GM21528 (cell line): Measurements from ENCODE around the gene HOXD11.

Experiments
- ATAC-seq: cut with Tn5 transposase; IDR thresholded peaks from one replicate; pipeline ENCODE4 v1.9.1; 2021; ENCODE audit warnings: mild to moderate bottlenecking, moderate library complexity; ENCODE audit not compliant: unreplicated experiment, low FRiP score

Gene HOXD11

DNA sequence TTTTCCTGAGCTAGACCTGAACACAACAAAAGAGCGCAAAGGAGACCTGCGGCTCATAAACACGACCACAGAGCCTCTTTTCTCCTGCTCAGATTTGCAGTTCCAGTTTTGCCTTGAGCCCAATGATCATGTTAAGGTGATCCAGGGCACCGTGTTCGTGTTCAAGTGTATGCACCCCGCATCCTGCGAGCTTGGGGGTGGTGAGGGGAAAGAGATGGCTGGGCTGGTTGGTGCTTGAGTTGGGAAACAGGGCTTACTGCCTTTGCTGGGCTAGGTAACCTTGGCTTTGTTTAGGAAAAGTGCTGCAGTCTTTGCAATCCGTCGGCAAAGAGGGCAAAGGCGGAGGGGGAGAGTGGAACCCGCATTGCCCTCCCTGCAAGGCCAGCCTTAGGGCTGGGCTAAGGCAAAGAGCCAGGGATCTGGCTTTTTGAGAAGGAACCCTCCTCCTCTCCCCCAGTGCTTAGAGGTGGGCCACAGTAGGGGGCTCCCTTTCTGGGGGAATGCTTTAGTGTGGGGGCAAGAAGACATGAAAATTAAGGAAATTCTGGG, 10.8 kb downstream of the HOXD11 start:
- ATAC-seq: no peak

DNA sequence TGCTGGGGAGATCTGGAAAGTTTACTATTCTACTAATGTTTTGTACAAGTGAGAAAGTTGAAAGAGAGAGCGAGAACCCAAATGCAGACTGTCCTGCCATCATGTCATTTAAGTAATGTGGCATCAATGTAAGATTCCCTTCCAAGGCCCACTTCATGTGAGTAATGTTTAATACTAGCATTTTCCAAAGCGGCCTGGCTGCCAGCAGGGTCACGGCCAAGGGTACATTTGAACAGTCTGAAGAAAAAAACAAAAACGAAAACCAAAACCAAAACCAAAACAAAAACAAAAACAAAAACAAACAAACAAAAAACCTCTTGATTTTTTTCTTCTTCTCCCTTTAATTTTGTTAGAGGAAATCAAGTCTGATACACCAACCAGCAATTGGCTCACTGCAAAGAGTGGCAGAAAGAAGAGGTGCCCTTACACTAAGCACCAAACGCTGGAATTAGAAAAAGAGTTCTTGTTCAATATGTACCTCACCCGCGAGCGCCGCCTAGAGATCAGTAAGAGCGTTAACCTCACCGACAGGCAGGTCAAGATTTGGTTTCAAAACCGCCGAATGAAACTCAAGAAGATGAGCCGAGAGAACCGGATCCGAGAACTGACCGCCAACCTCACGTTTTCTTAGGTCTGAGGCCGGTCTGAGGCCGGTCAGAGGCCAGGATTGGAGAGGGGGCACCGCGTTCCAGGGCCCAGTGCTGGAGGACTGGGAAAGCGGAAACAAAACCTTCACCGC, 11.7 kb downstream of the HOXD11 start:
- no peak for ATAC-seq

DNA sequence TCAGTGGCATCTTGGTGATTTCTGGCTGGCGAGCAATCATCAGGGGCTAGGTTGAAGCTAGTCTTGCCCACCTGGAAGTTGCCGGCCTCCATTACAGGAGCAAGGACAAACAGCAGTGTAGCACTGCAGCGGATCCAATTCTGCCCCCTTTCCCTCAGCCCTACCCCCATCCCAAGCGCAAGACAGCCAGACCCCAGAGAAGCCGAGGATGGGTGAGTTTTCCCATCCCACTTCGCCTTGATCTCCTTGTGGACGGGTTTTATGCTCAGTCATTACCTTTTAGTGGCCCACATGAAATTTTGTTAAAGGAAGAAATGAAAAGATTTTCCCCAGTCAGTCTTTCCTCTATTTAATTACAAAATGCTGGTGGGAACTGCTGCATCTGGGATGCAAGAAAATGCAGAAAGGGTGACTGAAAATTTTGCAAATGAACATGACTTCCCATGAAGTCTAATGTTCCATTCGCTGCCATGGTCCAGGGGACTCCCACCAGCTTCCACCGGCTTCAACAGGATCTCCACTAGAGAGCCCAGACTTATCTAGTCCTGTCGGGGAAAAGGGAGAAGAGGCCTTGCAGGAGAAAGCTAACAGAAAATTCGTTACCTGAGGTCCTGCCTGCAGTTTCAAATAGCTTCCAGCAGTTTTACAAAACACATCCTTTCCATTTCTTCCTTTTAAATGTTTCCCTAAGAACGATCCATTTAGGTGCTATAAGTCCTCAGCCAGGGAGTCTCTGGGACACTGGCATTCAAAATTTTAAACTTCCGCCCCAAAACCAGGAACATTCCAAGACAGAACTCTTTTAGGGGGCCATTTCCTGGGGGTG, 13.5 kb downstream of the HOXD11 start:
- ATAC-seq: no peak

DNA sequence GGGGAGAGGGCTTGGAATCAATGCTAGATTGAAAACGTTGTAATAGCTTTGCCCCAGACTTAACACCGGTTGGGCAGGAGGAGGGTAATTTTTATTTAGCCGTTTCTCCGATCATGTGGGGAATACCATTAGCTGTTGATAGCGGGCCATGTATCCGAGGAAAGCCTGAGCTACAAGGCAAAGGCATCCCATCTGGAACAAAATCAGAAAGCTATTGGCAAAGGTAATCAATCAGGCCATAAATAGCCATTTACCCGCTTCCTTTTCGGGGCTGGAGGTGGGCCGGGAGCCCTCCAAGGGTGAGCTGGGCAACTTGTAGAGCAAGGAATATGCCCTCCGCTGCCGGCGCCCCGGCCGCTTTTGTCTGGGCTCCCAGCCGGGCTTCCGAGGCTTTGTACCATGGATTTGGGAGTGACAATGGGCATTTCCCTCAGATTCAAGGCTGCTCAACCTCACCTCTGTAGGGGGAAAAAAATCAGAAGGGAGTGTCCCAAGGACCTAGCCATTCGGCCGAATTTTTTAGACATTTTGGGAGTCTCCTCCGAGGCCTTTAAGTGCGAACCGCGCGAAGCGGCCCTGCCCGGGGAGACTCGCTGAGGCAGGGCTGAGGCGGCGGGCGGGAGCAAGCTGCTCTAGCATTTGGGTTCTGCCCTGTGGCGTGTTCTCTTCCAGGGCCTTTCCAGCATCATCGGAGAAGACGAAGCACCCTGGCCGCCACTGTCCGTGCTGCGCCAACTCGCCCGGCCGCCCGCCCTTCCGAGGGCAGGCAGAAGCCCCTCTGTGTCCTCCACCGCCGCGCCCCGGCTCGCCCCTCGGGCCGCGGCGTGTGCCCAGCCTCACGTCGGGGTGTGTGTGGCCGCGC, 14.3 kb downstream of the HOXD11 start:
- no peak for ATAC-seq

DNA sequence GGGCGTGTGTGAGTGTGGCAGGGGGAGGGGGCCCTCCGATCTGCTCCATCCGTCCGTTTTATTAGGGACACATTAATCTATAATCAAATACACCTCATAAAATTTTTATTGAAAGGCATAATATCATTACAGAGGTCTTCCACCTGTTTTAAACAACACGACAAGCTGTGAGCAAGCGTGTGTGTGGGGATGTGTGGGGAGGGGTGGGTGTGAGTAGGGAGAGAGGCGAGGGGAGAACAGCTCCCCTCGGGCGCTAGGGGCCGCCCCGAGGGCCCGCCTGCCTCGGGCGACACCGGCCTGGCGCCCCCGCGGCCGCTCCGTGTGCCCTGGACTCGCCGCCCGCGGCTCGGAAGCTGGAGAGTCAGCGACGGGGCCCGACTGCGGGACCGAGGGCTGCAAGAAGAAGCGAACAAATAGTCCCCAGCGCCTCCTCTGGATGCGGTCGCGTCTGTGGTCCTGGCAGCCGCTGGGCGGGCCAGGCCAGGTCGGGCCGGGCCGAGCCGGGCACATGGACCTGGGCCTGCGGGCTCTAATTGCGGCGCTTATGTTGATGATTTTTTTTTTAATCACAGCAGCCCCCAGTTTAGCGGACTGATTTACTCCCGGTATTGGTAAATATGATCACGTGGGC, 15.1 kb downstream of the HOXD11 start:
- no peak for ATAC-seq

DNA sequence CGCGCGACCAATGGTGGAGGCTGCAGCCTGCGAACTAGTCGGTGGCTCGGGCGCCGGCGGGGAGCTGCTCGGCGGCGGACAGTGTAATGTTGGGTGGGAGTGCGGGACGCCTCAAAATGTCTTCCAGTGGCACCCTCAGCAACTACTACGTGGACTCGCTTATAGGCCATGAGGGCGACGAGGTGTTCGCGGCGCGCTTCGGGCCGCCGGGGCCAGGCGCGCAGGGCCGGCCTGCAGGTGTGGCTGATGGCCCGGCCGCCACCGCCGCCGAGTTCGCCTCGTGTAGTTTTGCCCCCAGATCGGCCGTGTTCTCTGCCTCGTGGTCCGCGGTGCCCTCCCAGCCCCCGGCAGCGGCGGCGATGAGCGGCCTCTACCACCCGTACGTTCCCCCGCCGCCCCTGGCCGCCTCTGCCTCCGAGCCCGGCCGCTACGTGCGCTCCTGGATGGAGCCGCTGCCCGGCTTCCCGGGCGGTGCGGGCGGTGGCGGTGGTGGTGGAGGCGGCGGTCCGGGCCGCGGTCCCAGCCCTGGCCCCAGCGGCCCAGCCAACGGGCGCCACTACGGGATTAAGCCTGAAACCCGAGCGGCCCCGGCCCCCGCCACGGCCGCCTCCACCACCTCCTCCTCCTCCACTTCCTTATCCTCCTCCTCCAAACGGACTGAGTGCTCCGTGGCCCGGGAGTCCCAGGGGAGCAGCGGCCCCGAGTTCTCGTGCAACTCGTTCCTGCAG, 15.8 kb downstream of the HOXD11 start, which contains the start of gene HOXD9:
HOXD9 (plus strand) TSS at position 37 of the 728 bp plus-strand sequence; CDS start at position 87, 50 bp downstream.
- no peak for ATAC-seq

DNA sequence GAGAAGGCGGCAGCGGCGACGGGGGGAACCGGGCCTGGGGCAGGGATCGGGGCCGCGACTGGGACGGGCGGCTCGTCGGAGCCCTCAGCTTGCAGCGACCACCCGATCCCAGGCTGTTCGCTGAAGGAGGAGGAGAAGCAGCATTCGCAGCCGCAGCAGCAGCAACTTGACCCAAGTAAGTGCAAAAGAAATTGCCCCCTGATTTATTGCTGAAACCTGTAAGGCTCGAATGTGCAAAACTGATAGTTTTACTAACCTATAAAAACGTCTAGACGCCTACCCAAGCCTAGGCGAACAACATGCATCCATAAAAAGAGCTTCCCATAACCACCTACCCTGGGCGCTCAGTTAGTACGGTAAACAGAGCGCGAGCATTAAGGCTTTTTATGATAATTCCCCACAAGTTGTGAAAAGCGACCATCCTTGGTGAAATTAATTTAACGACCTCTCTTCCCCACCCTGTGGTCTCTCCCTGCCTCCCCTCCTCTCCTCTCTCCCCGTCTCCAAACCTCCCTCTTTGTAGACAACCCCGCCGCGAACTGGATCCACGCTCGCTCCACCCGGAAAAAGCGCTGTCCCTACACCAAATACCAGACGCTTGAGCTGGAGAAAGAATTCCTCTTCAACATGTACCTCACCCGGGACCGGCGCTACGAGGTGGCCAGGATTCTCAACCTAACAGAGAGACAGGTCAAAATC, 16.5 kb downstream of the HOXD11 start:
- ATAC-seq: no peak

DNA sequence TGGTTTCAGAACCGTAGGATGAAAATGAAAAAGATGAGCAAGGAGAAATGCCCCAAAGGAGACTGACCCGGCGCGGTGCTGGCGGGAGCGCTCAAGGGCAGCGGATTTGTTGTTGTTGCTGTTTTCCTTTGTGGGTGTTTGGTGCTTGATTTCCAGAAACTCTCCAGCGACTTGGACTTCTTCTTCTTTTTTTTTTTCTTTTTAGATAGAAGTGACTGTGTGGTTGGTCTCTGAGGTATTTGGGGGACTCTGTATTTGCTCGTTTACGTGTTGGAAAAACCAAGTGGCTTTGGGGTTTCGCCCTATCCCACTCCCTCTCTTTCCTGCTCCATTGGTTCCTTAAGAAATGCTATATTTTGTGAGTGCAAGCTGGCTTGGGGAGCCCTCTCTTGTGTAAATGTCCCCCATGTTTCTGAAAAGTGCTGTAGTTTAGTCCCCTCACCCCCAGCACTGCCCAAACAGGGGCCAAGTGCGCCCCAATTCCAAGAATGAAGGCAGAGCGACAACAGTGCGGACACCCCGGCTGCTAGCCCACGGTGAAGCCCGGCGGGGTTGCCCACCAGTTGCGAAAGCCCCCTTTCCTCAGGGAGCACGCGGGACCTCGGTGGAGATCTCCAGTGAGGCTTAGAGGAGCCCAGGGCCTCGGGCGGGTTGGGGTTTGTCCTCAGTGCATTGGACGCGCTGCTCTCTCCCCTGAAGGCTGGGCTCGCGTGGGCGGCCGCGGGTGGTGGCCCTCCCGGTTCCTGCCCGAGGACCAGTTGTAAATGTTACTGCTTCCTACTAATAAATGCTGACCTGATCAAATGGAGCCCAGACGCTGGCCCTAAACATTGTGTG, 17.2 kb downstream of the HOXD11 start:
- no peak for ATAC-seq

DNA sequence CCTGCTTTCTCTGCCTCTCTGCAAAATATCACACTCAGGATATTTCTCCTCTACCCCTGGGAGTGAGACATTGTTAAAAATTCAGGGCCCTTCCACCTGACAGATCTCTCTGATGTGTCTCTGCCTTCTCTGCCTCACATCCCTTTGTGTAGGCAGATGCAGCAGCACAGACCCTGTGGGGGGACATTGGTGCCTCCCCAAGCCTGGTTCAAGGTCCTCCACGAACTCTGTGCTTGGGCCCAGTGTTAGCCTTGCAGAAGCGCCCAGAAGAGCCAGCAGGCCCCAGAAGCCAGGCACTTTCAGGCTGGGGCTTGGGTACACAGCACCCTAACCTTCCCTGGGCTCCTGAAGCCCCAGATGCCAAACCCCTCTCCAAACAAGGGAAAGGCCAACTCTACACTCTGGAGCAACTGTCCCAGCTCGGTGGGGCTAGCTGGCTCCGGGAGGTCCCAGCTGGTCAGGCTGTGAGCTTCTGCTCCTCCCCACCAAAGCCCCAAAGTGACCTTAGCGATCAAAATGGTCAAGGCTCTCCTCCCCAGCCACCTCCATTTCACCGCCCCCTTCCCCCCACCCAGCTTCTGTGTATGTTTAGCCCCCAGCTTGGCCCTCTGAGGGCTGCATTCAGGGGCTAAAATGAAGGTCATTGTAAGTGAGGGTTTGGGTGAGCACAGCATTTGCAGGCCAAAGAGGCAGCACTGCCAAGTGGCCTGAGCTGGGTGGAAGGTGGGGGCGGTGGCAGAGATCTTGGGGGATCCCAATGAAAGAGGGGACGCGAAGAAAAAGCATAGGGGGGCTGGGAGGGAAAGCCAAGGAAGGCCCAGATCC, 18.1 kb downstream of the HOXD11 start:
- no peak for ATAC-seq

DNA sequence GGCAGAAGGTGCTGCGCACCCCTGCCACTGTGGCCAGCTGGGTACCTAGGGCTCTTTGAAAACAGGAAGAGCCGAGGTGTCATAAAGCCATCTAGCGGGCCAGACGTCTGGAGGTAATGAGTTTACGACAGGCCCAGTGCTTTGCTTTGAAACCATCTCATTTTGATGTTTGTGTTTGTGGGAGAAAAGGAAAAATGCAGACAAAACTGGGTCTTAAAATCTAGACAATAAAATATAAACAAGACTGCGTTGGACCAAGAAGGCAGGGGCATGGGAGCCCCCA, 18.6 kb downstream of the HOXD11 start:
- no peak for ATAC-seq

DNA sequence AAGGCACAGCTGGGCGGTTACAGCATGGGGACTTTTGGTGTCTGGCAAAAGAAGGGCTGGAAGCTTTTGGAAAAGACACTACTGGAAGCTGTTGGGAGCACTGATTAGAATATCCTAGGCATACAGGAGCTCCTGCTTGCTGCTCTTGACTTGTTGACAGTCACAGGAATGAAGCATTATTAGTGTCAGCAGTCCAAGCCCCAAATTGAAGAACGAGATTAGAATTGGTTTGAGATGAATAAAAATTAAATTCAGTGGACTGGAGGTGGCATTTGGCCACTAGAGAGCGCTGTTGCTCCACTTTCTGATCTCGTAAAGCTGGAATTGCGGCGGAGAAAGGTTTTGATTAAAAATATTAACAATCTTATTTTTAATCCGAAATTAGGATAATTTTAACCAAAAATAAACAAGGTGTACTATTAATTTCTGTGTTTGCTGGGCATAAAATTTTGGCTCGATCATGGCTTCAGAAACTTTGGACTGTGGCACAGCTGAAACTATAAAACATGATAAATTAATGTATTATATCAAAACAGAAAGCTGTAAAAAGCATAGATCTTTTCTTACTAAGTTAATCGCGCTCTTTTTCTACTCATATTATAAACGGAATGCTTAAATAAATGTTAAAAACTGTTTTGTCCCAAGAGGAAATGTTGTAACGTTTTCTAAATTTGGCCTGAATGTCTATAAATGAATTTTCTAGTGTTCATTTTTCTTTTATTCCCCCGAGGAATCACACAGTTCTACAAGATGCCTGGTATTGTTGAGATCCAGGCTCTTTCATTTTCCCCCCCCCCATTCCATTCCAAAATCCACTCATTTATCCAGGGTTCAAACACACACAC, 20.1 kb downstream of the HOXD11 start:
- ATAC-seq: no peak

DNA sequence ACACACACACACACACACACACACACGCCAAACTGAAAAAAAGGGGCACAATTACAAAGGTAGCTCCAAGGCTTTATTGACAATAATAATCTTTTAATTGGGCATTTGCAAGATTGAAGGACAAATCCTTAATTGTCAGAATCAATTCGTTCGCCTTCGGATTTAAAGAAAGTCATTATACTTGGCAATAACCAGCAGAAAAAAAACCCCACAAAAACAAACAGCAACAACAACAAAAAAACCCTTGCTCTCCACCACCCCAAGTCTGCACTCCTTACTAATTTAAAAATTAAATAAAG, 20.6 kb downstream of the HOXD11 start:
- ATAC-seq: no peak

DNA sequence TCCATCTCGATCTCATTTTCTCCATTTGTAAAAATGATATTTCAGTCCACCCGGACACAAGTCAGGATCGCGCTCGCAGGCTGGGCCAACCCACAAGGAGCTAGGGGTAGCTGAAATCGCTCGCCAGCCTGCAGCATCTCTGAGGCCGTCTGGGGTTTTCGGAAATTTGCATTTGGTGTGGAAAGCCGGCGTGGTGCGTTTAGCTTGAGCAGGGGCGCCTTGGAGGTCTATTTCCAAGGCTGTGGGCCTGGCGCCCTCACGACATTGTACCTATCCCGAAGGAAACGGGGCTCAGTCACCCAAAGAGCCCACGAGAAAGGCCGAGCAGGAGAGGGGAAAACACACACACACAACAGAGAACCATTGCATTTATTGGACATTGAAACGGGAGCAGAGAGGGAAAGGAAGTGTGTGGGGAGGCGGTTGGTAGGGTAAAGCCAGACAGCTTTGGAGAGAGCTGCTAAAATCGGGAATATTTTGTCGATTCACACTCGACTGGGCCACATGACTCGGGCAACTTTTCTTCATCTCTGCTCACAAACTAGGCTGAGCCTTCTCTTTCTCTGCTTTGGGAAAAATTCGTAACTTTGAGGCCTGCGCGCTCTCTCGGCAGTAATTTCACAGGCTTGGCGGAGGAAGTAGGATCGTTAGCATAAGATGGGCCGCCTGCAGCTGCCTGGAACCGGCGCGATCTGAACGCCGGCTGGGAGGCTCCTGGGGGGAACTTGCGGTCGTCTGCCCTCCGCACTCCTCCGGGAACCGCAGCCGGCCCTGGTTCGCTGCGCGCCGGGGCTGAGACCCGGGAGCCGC, 21.3 kb downstream of the HOXD11 start:
- no peak for ATAC-seq

DNA sequence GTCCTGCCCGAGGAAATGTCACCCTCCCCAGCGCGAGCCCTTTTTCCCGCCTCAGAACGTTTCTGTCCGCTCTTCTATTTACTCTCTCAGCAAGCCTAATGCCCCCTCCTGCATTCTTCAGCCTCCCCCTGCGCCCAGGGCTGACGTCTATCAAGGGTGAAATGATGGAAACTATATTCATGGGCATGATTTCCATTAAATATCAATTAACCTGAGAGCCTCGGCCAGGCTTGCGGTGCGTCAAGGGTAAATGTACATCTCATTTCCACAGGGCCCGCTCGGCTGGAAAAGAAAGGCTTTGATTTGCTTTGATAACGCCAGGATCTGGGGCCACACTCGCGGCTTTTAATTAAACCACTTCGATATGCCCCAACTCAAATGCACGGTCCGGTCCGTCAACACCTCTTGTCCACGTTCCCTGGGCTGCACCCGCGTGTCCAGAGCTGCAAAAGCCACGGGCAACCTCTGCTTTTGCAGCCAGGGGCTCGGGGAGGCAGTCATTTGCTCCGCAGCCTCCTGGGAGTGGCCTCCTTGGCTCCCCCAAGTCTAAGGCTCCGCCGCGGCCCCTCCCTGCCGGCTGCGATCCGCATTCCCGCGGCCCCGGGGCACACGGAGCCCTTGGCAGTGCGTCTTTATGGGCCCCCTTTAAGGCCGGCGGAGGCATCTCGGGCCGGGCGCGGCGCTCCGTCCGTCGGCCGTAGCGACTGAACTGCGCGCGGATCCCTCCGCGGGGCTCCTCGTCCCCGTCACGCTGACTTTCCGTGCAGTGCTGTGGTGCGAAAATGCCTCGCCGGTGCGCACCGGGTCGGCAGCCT, 22.1 kb downstream of the HOXD11 start, which contains the start of gene HOXD8:
HOXD8 (plus strand) TSS at position 724 of the 815 bp plus-strand sequence. CDS start 662 bp downstream, outside the sequence.
- ATAC-seq: no peak

DNA sequence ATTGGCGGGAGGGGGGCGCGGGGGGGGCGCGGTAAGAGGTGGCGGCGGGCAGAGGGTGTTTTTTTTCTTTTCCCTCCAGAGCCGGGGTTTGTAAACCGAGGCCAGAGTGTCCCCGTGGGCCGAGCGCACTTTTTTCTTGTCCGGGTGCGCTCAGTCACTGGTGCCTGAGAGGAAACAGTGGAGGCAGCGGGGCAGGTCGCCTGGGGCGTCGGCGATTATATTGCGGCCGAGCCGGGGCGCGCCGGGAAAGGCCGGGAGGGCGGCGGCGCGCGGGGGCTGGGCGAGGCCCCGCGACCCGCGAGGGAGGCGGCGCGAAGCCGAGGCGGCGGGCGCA, 22.7 kb downstream of the HOXD11 start:
- ATAC-seq: no peak
